Measurements from ENCODE around the gene CAMK2G.
"Not testable (repeated sequence)": the region's sequence is repeated elsewhere in the genome, so short reads cannot be mapped to it uniquely, and the experiment has no call there.

GRCh38 chr10:73895381-73895780 lies 21.0 kb upstream of the CAMK2G start:
- TF ChIP-seq CTCF (conservative IDR thresholded peaks at IDR 0.05); EZH2 (IDR thresholded peaks at IDR 0.05; ENCODE audit: low read depth): not testable (repeated sequence)
